Heart left ventricle (tissue), 16 donors: ENCODE measurements around the gene PTPRE. TPM values are rescaled to one million over a fixed set of nuclear protein-coding genes. Genes with fewer than 3 reads are reported as not detected.

Source experiments
- ATAC-seq, 4 donors: fragments of 200-7000 bp; cut with Tn5 transposase; one replicate each; pipeline ENCODE4 v1.9.1; 2020 to 2022; ENCODE audit warnings: moderate library complexity in 4 of 4, mild to moderate bottlenecking in 3 of 4, moderate number of reproducible peaks in 1 of 4
- DNase-seq, 5 donors: peaks; one replicate each; pipeline ENCODE4 v3.0.0-alpha.2; 2020
- H3K27ac ChIP-seq, 12 donors: fragments of 200-600 bp; sonication (generic) in 4 of 12; one replicate each; pipeline versions ENCODE4 v1.5.0 to v1.8.0; 2016 to 2022; ENCODE audit warnings: mild to moderate bottlenecking in 2 of 12
- H3K27me3 ChIP-seq, 9 donors: fragments of 200-600 bp; sonication (generic) in 2 of 9; one replicate each; pipeline versions ENCODE4 v1.5.1 to v1.8.0; 2016 to 2022; ENCODE audit warnings: mild to moderate bottlenecking in 3 of 9
- H3K36me3 ChIP-seq, 9 donors: fragments of 200-600 bp; sonication (generic) in 2 of 9; one replicate each; pipeline versions ENCODE4 v1.5.0 to v1.8.0; 2018 to 2022; ENCODE audit warnings: mild to moderate bottlenecking in 2 of 9
- H3K4me1 ChIP-seq, 12 donors: fragments of 200-600 bp; sonication (generic) in 4 of 12; one replicate each; pipeline versions ENCODE4 v1.5.0 to v1.8.0; 2016 to 2022; ENCODE audit warnings: mild to moderate bottlenecking in 3 of 12
- H3K4me3 ChIP-seq, 12 donors: fragments of 200-600 bp; sonication (generic) in 4 of 12; one replicate each; pipeline versions ENCODE4 v1.5.0 to v1.8.0; 2017 to 2022; ENCODE audit warnings: mild to moderate bottlenecking in 9 of 12, moderate library complexity in 4 of 12
- H3K9me3 ChIP-seq, 12 donors: fragments of 200-600 bp; sonication (generic) in 4 of 12; one replicate each; pipeline versions ENCODE4 v1.5.0 to v1.8.0; 2016 to 2022; ENCODE audit warnings: mild to moderate bottlenecking in 1 of 12
- CTCF ChIP-seq, 12 donors: fragments of 200-600 bp; sonication (generic) in 4 of 12; IDR thresholded peaks; one replicate each; pipeline versions ENCODE4 v1.5.0 to v1.8.0; 2018 to 2022; ENCODE audit warnings: antibody characterized with exemption in 12 of 12, mild to moderate bottlenecking in 5 of 12
- POLR2A ChIP-seq, 2 donors: fragments of 450-650 bp; IDR thresholded peaks; one replicate each; pipeline ENCODE4 v1.6.1; 2017; ENCODE audit warnings: antibody characterized with exemption in 2 of 2, mild to moderate bottlenecking in 2 of 2, moderate library complexity in 2 of 2
- WGBS, 4 donors: extraction: QIAGEN DNeasy Blood & Tissue Kit in 2 of 4; methylation state at CpG; one replicate each; pipeline versions ENCODE4 v1.1.5 to v1.1.7; 2013 to 2018; 5-methylcytosine and 5-hydroxymethylcytosine counted together
- intact Hi-C, 10 donors: fragments of 100-400 bp; cut with DNase I; formaldehyde crosslinking; loops; one replicate each; pipeline versions ENCODE4 v1.11.1 to v1.14.2; 2022
- polyA plus RNA-seq, 2 donors: library from polyadenylated mRNA; stranded (reverse); fragments of 200-250 nt; gene quantifications; one replicate each; pipeline ENCODE4 v1.2.3, GENCODE V29; 2013
- total RNA-seq, 9 donors: library from RNA; depleted of rRNA in 2 of 9; stranded (reverse); fragments of >200 nt in 2 of 9; fragmentation: NEBNext Ultra II Directional in 3 of 9; extraction: Animal tissue kit (Norgen Biotek cat#: 25700) in 3 of 9; gene quantifications; one replicate each; pipeline versions ENCODE4 v1.1.0 to v1.2.4, GENCODE V29; 2016 to 2023
- donor health status: ischemic (EF 13 %, LVEDD 7.1; RV severe dilation, severe dysfunction).
- donor health status: healthy with polysubstance abuse.
- donor health status: DM: no; HTN: yes; CAD: no.
- donor health status: DM: no; HTN: no; CAD: no.
- donor health status: ischemic (EF 25% LVEDD 6.9; RV normal size, moderate dysfunction).
- donor health status: ischemic (EF 25% LVEDD 5.7; RV mildly dilated, moderate dysfunction).
- donor health status: healthy.
- donor health status: DM: yes; HTN: yes; CAD: no.
- donor health status: ischemic (EF 35%, LVEDD 5.7; RV mildly dilated, moderate dysfunction).
- donor health status: nonischemic (EF 11% LVEDD 7.7; RV severe dilation, severe dysfunction).
- donor health status: DM: yes; HTN: yes; CAD: no.
- donor health status: PGD.
- donor health status: ischemic (EF 29% LVEDD 5.4; RV normal size, mild dysfunction).
- donor health status: nonischemic (EF 23%, LVEDD 6.1; RV moderate dilation, normal function).

PTPRE gene
- total and polyA plus RNA-seq, 11 donors: 6.9 to 55.0 (median 24.1) TPM

GRCh38 chr10:128102480-128103228 lies 195.8 kb downstream of the PTPRE start:
- Histone ChIP-seq H3K9me3 (no peaks in the 10 kb centered on the region), H3K27me3 (no peaks in the 10 kb centered on the region), H3K36me3 (peaks cover 0 to 39% (median 0%) of the 10 kb centered on the region in 9 donors), H3K27ac (no peak overlapping the region), H3K4me3 (no peak overlapping the region), H3K4me1 (peaks cover 0 to 6% (median 0%) of the 10 kb centered on the region in 12 donors)
- intact Hi-C loops: no loop called here
- peak in 2 of 4 donors; percentile 42 to 45 for ATAC-seq
- 69 to 74% (median 71%) methylated on average over 19 of the region's 19 CpGs for WGBS, 4 donors
- no peak for DNase-seq
- TF ChIP-seq POLR2A (IDR thresholded peaks at IDR 0.05): no peak
- no peak for TF ChIP-seq CTCF (IDR thresholded peaks at IDR 0.05)

GRCh38 chr10:128103229-128103714 lies 196.4 kb downstream of the PTPRE start:
- whole genome bisulfite sequencing, 4 donors: 71 to 92% (median 85%) methylated on average over 8 of the region's 8 CpGs
- no peak for ATAC-seq
- Histone ChIP-seq H3K27ac (no peak overlapping the region), H3K4me1 (peaks cover 0 to 6% (median 0%) of the 10 kb centered on the region in 12 donors), H3K27me3 (no peaks in the 10 kb centered on the region), H3K36me3 (peaks cover 0 to 39% (median 0%) of the 10 kb centered on the region in 9 donors), H3K9me3 (no peaks in the 10 kb centered on the region), H3K4me3 (no peak overlapping the region)
- no peak for DNase-seq
- intact Hi-C loops: no loop called here
- no peak for TF ChIP-seq POLR2A (IDR thresholded peaks at IDR 0.05)
- no peak for TF ChIP-seq CTCF (IDR thresholded peaks at IDR 0.05)

- Histone ChIP-seq H3K27me3 (no peaks in the 10 kb centered on the region), H3K27ac (no peak overlapping the region), H3K9me3 (no peaks in the 10 kb centered on the region), H3K4me1 (peaks cover 0 to 6% (median 0%) of the 10 kb centered on the region in 12 donors), H3K36me3 (peaks cover 0 to 48% (median 0%) of the 10 kb centered on the region in 9 donors), H3K4me3 (no peak overlapping the region)
- intact Hi-C loops: no loop called here
- 94 to 99% (median 97%) methylated on average over 4 of the region's 4 CpGs for WGBS, 4 donors
- TF ChIP-seq POLR2A (IDR thresholded peaks at IDR 0.05) (no peak), CTCF (IDR thresholded peaks at IDR 0.05) (no peak)
- ATAC-seq (no peak), DNase-seq (no peak)
Observed at GRCh38 chr10:128105383-128105782, 198.5 kb downstream of the PTPRE start.

- TF ChIP-seq POLR2A (IDR thresholded peaks at IDR 0.05) (no peak), CTCF (IDR thresholded peaks at IDR 0.05) (no peak)
- Histone ChIP-seq H3K4me3 (no peak overlapping the region), H3K27me3 (no peaks in the 10 kb centered on the region), H3K36me3 (peaks cover 0 to 54% (median 0%) of the 10 kb centered on the region in 9 donors), H3K27ac (no peak overlapping the region), H3K4me1 (no peaks in the 10 kb centered on the region), H3K9me3 (no peaks in the 10 kb centered on the region)
- intact Hi-C loops: no loop called here
- no peak for ATAC-seq
- DNase-seq: no peak
- WGBS, 4 donors: 96 to 98% (median 98%) methylated on average over 4 of the region's 4 CpGs
Observed at GRCh38 chr10:128109707-128110106, 202.8 kb downstream of the PTPRE start.
